Measurements from ENCODE around the gene RNF38.

Gene RNF38

GRCh38 chr9:36358486-36358885 is 41.6 kb downstream of the RNF38 start:
- no peak for TF ChIP-seq POLR2A (IDR thresholded peaks at IDR 0.05; ENCODE audit: extremely low read depth, insufficient read length)
- TF ChIP-seq MAX (IDR thresholded peaks at IDR 0.05; ENCODE audit: low read depth, low read length) = no peak
- no peak for TF ChIP-seq CTCF (IDR thresholded peaks at IDR 0.05; ENCODE audit: low read depth, low read length)
- TF ChIP-seq MYC (IDR thresholded peaks at IDR 0.05; ENCODE audit: low read depth, low read length) = no peak
- H3K4me3 ChIP-seq (ENCODE audit: low read depth, low read length) = no peak overlapping the region
- DNase-seq (ENCODE audit: low read depth) = no peak

GRCh38 chr9:36357639-36358038 is 42.4 kb downstream of the RNF38 start:
- no peak for DNase-seq (ENCODE audit: low read depth)
- no peak for TF ChIP-seq MAX (IDR thresholded peaks at IDR 0.05; ENCODE audit: low read depth, low read length)
- TF ChIP-seq CTCF (IDR thresholded peaks at IDR 0.05; ENCODE audit: low read depth, low read length) = no peak
- no peak for TF ChIP-seq MYC (IDR thresholded peaks at IDR 0.05; ENCODE audit: low read depth, low read length)
- TF ChIP-seq POLR2A (IDR thresholded peaks at IDR 0.05; ENCODE audit: extremely low read depth, insufficient read length) = no peak
- no peak overlapping the region for H3K4me3 ChIP-seq (ENCODE audit: low read depth, low read length)

- TF ChIP-seq MYC (IDR thresholded peaks at IDR 0.05; ENCODE audit: low read depth, low read length) (no peak), POLR2A (IDR thresholded peaks at IDR 0.05; ENCODE audit: extremely low read depth, insufficient read length) (no peak), MAX (IDR thresholded peaks at IDR 0.05; ENCODE audit: low read depth, low read length) (no peak), CTCF (IDR thresholded peaks at IDR 0.05; ENCODE audit: low read depth, low read length) (no peak)
- no peak for DNase-seq (ENCODE audit: low read depth)
- no peak overlapping the region for H3K4me3 ChIP-seq (ENCODE audit: low read depth, low read length)
These were observed 53.5 kb downstream of the RNF38 start for GRCh38 chr9:36346569-36346968.

GRCh38 chr9:36345103-36345846 is 54.8 kb downstream of the RNF38 start:
- no peak for TF ChIP-seq POLR2A (IDR thresholded peaks at IDR 0.05; ENCODE audit: extremely low read depth, insufficient read length)
- no peak for TF ChIP-seq CTCF (IDR thresholded peaks at IDR 0.05; ENCODE audit: low read depth, low read length)
- no peak for TF ChIP-seq MAX (IDR thresholded peaks at IDR 0.05; ENCODE audit: low read depth, low read length)
- no peak for TF ChIP-seq MYC (IDR thresholded peaks at IDR 0.05; ENCODE audit: low read depth, low read length)
- H3K4me3 ChIP-seq (ENCODE audit: low read depth, low read length) = no peak overlapping the region
- no peak for DNase-seq (ENCODE audit: low read depth)

GRCh38 chr9:36341936-36342577 is 58.0 kb downstream of the RNF38 start:
- TF ChIP-seq CTCF (IDR thresholded peaks at IDR 0.05; ENCODE audit: low read depth, low read length) (no peak), POLR2A (IDR thresholded peaks at IDR 0.05; ENCODE audit: extremely low read depth, insufficient read length) (no peak), MAX (IDR thresholded peaks at IDR 0.05; ENCODE audit: low read depth, low read length) (no peak), MYC (IDR thresholded peaks at IDR 0.05; ENCODE audit: low read depth, low read length) (no peak)
- no peak for DNase-seq (ENCODE audit: low read depth)
- no peak overlapping the region for H3K4me3 ChIP-seq (ENCODE audit: low read depth, low read length)

Measured in NB4 (cell line).